HG03159 (cell line): ENCODE measurements around the gene INHBE.
A peak's percentile ranks its signal among the peaks of the same experiment; 100 is the strongest.
"Not testable (repeated sequence)": the region's sequence is repeated elsewhere in the genome, so short reads cannot be mapped to it uniquely, and the experiment has no call there.

Experiments used
- ATAC-seq: cut with Tn5 transposase; IDR thresholded peaks from one replicate; pipeline ENCODE4 v1.9.1; 2021; ENCODE audit warnings: mild to moderate bottlenecking, moderate library complexity; ENCODE audit not compliant: unreplicated experiment

Gene INHBE

DNA sequence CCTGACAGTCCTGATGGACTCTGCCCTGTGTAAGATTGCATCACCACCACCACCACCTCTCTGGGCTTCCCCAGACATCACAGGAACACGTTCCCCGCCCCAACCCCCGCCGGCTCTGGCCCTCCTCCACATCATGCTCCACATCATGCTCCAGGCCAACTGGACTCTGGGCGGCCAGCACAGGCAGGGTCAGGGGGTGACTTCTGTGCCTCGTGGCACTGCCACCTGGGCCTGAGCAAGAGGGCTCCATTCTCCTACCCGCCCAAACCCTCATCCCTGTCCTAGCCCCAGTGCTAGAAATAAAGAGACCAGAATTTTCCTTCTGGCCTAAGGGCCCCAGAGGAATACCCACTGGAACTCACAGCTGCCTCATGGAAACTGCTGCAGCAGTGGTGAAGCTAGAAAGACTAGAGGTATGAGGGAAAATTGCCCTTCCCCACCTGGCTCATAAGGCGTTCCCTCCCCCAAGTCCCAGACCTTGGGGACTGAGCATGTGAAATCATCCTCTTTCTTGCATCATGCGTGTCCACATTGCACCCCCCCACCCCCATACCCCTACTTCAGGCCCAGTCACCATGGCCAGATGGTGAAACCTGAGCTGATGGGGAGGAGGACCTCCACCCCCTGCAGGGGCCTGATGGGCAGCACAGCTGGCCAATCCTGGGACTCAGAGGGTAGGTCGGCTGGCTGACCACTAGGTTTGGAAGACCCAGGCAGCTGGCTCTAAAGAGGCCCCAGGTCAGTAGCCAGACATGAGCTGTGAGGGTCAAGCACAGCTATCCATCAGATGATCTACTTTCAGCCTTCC is at the start of gene INHBE:
INHBE (plus strand) TSS at position 742 of the 808 bp plus-strand sequence. CDS start 230 bp downstream, outside the sequence.
- ATAC-seq, result no peak

DNA sequence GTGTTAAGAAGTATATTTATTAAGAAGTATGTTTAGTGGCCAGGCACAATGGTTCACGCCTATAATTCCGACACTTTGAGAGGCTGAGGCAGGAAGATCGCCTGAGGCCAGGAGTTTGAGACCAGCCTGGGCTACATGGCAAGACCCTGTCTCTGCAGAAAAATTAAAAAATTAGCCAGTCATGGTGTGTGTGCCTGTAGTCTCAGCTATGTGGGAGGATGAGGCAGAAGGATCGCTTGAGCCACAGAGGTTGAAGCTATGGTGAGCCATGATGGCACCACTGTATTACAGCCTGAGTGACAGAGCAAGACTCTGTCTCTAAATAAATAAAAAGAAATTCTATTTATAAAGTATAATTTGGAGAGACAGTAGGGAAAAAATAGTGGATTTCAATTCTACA is 44.6 kb upstream of the INHBE start:
- ATAC-seq, result no peak

DNA sequence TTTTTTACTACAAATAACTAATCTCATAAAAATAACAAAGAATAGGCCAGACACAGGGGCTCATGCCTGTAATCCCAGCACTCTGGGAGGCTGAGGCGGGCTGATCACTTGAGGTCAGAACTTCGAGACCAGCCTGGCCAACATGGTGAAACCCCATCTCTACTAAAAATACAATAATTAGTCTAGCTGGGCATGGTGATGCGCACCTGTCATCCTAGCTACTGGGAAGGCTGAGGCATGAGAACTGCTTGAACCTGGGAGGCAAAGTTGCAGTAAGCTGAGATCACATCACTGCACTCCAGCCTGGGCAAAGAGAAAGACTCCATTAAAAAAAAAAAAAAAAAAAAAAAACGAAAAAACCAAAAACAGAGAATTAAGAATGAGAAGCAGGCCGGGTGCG is 40.9 kb upstream of the INHBE start:
- not testable (repeated sequence) for ATAC-seq

DNA sequence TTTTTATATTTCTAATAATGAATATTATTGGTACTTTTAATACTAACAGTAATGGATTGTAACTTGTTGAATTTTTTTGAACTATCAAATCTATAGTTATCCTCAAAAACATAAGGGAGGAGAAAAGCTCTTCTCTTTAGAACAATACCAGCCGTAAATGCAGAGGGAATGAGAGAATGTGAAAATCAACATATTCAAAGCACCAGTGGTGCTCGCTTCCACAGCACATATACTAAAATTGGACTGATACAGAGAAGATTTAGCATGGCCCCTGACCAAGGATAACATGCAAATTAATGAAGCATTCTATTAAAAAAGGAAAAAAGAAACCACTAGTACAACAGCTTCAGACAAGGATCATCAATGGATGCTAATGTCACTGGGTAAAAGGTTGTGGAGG is 40.0 kb upstream of the INHBE start:
- no peak for ATAC-seq

- no peak for ATAC-seq
These were observed 38.8 kb upstream of the INHBE start for GRCh38 chr12:57416039-57416996.

- ATAC-seq, result no peak
These were observed 36.9 kb upstream of the INHBE start for GRCh38 chr12:57418255-57418654.

DNA sequence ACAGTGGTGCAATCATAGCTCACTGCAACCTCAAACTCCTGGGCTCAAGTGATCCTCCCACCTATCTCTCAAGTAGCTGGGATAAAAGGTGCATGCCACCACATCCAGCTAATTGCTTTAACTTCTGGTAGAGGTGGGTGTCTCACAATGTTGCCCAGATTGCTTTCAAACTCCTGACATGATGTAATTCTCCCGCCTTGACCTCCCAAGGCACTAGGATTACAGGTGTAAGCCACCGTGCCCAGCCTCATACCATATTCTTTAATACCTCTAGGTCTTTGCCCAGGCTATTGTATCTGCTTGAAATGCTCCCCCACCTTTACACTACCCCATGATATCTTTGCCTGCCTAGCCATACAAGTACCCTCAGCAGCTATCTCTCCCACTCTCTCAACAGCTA is 35.6 kb upstream of the INHBE start:
- no peak for ATAC-seq

GRCh38 chr12:57420482-57420881 is 34.6 kb upstream of the INHBE start:
- no peak for ATAC-seq

DNA sequence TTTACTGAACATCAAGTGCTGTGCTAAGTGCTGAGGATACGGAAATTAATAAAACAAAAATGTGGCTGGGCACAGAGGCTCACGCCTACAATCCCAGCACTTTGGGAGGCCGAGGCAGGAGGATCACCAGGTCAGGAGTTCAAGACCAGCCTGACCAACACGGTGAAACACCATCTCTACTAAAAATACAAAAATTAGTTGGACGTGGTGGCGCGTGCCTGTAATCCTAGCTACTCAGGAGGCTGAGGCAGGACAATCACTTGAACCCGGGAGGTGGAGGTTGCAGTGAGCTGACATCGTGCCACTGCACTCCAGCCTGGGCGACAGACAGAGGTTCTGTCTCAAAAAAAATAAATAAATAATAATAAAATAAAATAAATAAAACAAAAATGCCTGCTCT is 28.2 kb upstream of the INHBE start:
- ATAC-seq, result not testable (repeated sequence)

- ATAC-seq, result no peak
These were observed 26.1 kb upstream of the INHBE start for GRCh38 chr12:57428965-57429364.

DNA sequence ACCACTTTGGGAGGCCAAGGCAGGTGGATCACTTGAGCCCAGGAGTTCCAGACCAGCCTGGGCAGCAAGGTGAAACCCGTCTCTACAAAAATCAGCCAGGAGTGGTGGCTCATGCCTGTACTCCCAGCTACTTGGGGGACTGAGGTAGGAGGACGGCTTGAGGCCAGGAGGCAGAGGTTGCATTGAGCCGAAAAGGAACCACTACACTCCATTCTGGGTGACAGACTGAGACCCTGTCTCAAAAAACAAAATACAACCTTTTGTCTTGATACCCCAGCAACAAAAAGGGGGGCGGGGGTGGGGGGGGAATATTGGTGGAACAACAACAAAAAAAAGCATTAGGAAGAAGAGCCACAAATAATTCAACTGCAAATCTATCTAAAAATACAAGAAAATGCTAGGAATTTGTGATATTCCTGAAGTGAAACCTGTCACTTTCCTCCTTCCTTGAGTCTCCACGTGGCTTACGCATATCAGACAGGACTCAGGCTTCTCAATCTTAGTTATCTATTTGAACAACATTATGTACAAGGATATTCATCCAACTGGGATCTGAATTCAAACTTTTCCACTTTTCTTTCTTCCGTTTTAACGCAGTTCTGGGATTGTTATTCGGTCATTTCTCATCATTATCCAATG is 25.5 kb upstream of the INHBE start:
- no peak for ATAC-seq

DNA sequence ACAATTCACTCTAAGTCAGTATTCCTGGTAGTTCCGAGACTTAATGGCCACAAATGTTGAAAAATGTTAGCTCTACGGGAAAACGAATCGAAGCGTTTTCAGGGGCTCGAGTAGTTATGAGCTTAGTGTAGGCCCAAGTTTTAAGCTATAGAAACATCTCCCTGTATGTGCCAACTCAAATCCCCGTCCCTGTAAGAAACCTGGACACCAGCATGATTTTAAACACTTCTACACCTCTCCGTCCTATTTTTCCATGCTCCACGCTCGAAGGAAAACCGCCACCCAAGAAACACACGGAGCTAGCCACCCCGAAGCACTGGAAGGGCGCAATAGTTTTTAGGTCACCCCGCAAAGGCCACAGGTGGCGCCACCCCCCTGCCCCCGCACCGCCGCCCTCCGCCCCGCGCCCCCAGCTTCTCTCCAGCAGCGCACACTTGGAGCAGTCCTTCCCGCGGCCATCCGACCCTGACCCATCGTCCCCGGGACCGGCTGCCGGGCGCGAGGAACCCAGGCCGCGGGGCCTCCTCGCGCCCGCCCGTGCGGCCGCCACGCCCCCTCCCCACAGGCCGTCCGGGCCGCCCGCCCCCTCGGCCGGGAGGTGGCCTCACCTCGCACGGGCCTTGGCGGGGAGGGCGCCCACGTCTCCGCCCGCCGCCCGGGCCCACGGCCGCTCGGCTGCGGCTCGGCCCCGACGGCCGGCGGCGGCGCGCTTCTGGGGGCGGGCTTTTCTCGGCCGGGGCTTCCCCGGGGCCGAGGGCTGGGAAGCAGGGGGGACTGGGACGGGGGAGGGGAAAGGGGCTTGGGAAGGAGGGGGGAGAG is 24.8 kb upstream of the INHBE start:
- peak; percentile 43 for ATAC-seq

GRCh38 chr12:57430931-57431566 is 24.1 kb upstream of the INHBE start, which contains the start of gene R3HDM2:
Gene R3HDM2 (minus strand): TSS chr12:57431043. CDS start chr12:57310428, 120,615 bp downstream.
- ATAC-seq, result peak; percentile 95

- ATAC-seq, result no peak
These were observed 23.4 kb upstream of the INHBE start for GRCh38 chr12:57431654-57432188.

DNA sequence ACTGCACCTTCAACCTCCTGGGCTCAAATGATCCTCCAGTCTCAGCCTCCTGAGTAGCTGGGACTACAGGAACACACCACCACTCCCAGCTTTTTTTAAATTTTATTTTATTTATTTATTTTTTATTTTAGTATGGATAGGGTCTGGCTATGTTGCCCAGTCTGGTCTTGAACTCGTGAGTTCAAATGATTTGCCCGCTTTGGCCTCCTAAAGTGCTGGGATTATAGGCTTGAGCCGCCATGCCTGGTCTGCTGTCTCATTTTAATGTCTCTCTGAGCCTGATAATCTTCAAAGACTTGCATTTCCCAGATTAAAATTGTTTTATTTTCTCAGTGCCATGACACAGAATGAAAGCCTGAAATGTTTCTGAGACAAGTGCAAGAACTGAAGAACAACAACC is 21.7 kb upstream of the INHBE start:
- no peak for ATAC-seq

DNA sequence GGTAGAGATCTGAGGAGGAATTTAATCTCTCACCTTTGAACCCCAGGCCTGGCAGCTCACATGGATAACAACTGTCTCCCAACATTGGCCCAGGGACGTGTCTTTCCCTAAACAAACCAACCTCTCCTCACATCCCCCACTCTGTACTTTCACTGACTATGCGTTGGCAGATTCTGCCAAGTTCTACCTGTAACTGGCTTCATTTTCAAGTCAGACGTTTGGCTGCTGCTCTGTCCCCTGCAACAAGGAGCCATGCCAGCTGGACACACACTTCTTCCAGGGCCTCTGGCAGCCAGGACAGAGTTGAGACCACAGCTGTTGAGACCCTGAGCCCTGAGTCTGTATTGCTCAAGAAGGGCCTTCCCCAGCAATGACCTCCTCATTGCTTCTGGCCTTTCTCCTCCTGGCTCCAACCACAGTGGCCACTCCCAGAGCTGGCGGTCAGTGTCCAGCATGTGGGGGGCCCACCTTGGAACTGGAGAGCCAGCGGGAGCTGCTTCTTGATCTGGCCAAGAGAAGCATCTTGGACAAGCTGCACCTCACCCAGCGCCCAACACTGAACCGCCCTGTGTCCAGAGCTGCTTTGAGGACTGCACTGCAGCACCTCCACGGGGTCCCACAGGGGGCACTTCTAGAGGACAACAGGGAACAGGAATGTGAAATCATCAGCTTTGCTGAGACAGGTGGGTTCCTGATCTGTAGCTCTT is 20.4 kb upstream of the INHBE start, which contains the start of gene INHBC:
INHBC (plus strand) TSS at position 268 of the 707 bp plus-strand sequence; CDS start at position 371, 103 bp downstream.
- ATAC-seq, result no peak

DNA sequence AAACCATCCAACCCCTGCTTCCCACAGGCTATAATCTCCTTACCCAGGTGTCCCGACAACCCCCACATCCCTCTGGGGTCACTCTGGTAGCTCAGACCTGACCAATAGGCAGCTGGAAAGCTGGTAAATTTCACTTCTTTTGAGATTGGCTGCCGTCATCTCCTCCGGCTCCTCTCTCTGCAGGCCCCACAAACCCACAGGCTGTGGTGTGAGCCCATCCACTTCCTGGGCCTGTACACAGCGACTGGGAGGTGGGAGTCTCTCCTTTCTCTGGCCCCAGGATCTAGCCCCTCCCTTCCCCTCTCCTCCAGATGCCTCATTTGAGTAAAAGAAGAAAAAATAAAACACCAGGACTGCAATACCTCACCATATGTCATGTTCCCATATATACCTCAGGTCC is 19.8 kb upstream of the INHBE start:
- ATAC-seq, result no peak

DNA sequence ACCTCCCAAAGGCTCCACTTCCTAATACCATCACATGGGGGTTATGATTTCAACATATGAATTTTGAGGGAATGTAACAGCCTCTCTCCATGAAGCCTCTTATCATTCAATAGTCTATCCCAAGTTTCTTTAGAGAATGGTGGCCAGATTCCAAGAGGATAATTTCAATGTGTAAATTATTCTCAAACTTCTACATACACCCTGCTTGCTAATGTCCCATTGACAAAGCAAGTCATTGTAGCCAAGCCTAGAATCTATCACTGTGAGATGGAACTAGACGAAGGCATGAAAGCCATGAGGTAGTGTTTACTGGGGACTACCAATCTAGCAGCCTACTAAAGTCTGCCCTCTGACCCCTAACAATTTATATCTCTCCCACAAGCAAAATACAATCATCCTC is 16.7 kb upstream of the INHBE start:
- ATAC-seq, result no peak

DNA sequence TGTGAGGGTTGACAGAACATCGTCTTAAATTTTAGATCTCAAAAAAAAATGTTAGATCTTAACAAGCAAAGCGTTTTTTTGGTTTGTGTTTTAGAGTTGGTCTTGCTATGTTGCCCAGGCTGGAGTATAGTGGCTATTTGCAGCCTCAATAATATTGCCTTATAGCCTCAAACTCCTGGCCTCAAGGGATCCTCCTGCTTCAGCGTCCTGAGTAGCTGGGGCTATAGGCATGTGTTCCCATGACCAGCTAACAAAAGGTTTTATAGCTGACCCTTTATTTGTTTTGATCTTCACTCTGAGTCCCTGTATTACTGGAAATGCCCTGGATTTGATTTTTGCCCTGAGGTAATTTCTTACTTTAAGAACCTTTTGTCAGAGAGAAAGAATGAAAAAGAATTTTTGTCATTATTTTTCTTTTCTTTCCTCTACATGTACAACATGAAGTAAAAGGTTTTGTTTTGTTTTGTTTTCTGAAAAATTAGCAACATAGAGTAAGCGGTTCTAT is 15.3 kb upstream of the INHBE start:
- ATAC-seq, result no peak
